DOHH2 (cell line): ENCODE measurements around the gene LDLRAD1.
"Not testable (repeated sequence)": the region's sequence is repeated elsewhere in the genome, so short reads cannot be mapped to it uniquely, and the experiment has no call there.

ENCODE experiments used
- H3F3A ChIP-seq: fragments of 200-600 bp; sonication (generic), shearing (Covaris generic); 2 replicates; pipeline ENCODE4 v1.6.0; 2016; ENCODE audit warnings: antibody characterized with exemption, mild to moderate bottlenecking; ENCODE audit not compliant: control insufficient read depth, insufficient read depth
- H3K27ac ChIP-seq: fragments of 200-600 bp; sonication (generic); 2 replicates; pipeline ENCODE4 v1.5.1; 2014; ENCODE audit warnings: low read depth, mild to moderate bottlenecking, low read length, moderate library complexity
- H3K27me3 ChIP-seq: fragments of 200-600 bp; sonication (generic); 2 replicates; pipeline ENCODE4 v1.6.1; 2014; ENCODE audit warnings: mild to moderate bottlenecking, low read length, mixed read lengths; ENCODE audit not compliant: control insufficient read depth
- H3K36me3 ChIP-seq: fragments of 200-600 bp; sonication (generic); 2 replicates; pipeline ENCODE4 v1.6.1; 2014; ENCODE audit warnings: mild to moderate bottlenecking, low read length, moderate library complexity, mixed read lengths; ENCODE audit not compliant: control insufficient read depth
- H3K4me1 ChIP-seq: fragments of 200-600 bp; sonication (generic); 2 replicates; pipeline ENCODE4 v1.6.1; 2014; ENCODE audit warnings: mild to moderate bottlenecking, low read length, mixed read lengths; ENCODE audit not compliant: control insufficient read depth
- H3K4me2 ChIP-seq: fragments of 200-600 bp; sonication (generic); 2 replicates; pipeline ENCODE4 v1.6.0; 2014; ENCODE audit warnings: mild to moderate bottlenecking, low read length, moderate library complexity
- H3K4me3 ChIP-seq: fragments of 200-600 bp; sonication (generic); 2 replicates; pipeline ENCODE4 v1.5.1; 2014; ENCODE audit warnings: mild to moderate bottlenecking, low read length, mixed read lengths
- H3K79me2 ChIP-seq: fragments of 200-600 bp; sonication (generic); 2 replicates; pipeline ENCODE4 v1.6.1; 2014; ENCODE audit warnings: mild to moderate bottlenecking, low read length, mixed read lengths; ENCODE audit not compliant: control insufficient read depth
- H3K9me2 ChIP-seq: fragments of 200-600 bp; sonication (generic); replicated peaks from 2 replicates; pipeline ENCODE4 v1.6.1; 2014; ENCODE audit warnings: mild to moderate bottlenecking, low read length, mixed read lengths; ENCODE audit not compliant: control insufficient read depth
- H3K9me3 ChIP-seq: fragments of 200-600 bp; sonication (generic); 2 replicates; pipeline ENCODE4 v1.6.1; 2014; ENCODE audit warnings: antibody characterized with exemption, low read length, mixed read lengths; ENCODE audit not compliant: control insufficient read depth, insufficient read depth
- H4K20me1 ChIP-seq: fragments of 200-600 bp; sonication (generic); 2 replicates; pipeline ENCODE4 v1.6.0; 2014; ENCODE audit warnings: low read depth, mild to moderate bottlenecking, antibody characterized with exemption, low read length, moderate library complexity; ENCODE audit not compliant: control insufficient read depth, insufficient read depth
- CTCF ChIP-seq: fragments of 200-600 bp; sonication (generic); IDR thresholded peaks from one replicate; pipeline ENCODE4 v1.5.1; 2014; ENCODE audit warnings: antibody characterized with exemption, mild to moderate bottlenecking, low read depth, low read length; ENCODE audit not compliant: poor library complexity, severe bottlenecking
- EZH2phosphoT487 ChIP-seq: fragments of 200-600 bp; sonication (generic); IDR thresholded peaks from 2 replicates; pipeline ENCODE4 v1.6.1; 2017; ENCODE audit warnings: borderline replicate concordance, mild to moderate bottlenecking, antibody characterized with exemption, low read length, moderate library complexity, mixed read lengths

The LDLRAD1 gene

GRCh38 chr1:54028306-54029251 is 10.6 kb upstream of the LDLRAD1 start:
- Histone ChIP-seq H3K9me2 (no peaks in the 10 kb centered on the region), H3K9me3 (no peaks in the 10 kb centered on the region), H3K79me2 (no peaks in the 10 kb centered on the region), H4K20me1 (no peaks in the 10 kb centered on the region), H3K4me2 (no peak overlapping the region), H3F3A (0 out of 2 replicates have a peak, but pooled peaks cover 4% of the 10 kb centered on the region), H3K4me3 (no peak overlapping the region), H3K27ac (no peak overlapping the region), H3K4me1 (no peaks in the 10 kb centered on the region), H3K36me3 (peaks cover 28% of the 10 kb centered on the region), H3K27me3 (no peaks in the 10 kb centered on the region)
- TF ChIP-seq CTCF (no peak), EZH2phosphoT487 (no peak)

- TF ChIP-seq CTCF (no peak), EZH2phosphoT487 (no peak)
- Histone ChIP-seq H3K27ac (no peak overlapping the region), H4K20me1 (no peaks in the 10 kb centered on the region), H3K9me3 (no peaks in the 10 kb centered on the region), H3K4me3 (no peak overlapping the region), H3K4me2 (no peak overlapping the region), H3K36me3 (peaks cover 27% of the 10 kb centered on the region), H3K4me1 (no peaks in the 10 kb centered on the region), H3K9me2 (no peaks in the 10 kb centered on the region), H3K79me2 (no peaks in the 10 kb centered on the region), H3K27me3 (no peaks in the 10 kb centered on the region), H3F3A (0 out of 2 replicates have a peak, but pooled peaks cover 4% of the 10 kb centered on the region)
Measured at GRCh38 chr1:54027848-54028247, 9.9 kb upstream of the LDLRAD1 start.

GRCh38 chr1:54024811-54025210 is 6.8 kb upstream of the LDLRAD1 start:
- H3K79me2 ChIP-seq, H3K4me2 ChIP-seq, H3K9me3 ChIP-seq, H3K27me3 ChIP-seq, H3K27ac ChIP-seq, H3K9me2 ChIP-seq, H3F3A ChIP-seq, H3K4me3 ChIP-seq, H4K20me1 ChIP-seq, H3K36me3 ChIP-seq, H3K4me1 ChIP-seq: not testable (repeated sequence)

- TF ChIP-seq EZH2phosphoT487 (no peak), CTCF (no peak)
- Histone ChIP-seq H3K27ac (no peak overlapping the region), H3K4me1 (no peaks in the 10 kb centered on the region)
Measured at GRCh38 chr1:54024358-54024757, 6.4 kb upstream of the LDLRAD1 start.

GRCh38 chr1:54019562-54020176 is 1.7 kb upstream of the LDLRAD1 start:
- H3K36me3 ChIP-seq, H3K4me3 ChIP-seq, H4K20me1 ChIP-seq, H3K4me2 ChIP-seq, H3K9me2 ChIP-seq, H3K27ac ChIP-seq, H3K79me2 ChIP-seq, H3F3A ChIP-seq, H3K27me3 ChIP-seq, H3K9me3 ChIP-seq, H3K4me1 ChIP-seq: not testable (repeated sequence)

More at GRCh38 chr1:54024358-54024757, 6.4 kb upstream of the LDLRAD1 start:
- Histone ChIP-seq H3K9me2 (no peaks in the 10 kb centered on the region), H3F3A (0 out of 2 replicates have a peak, but pooled peaks cover 3% of the 10 kb centered on the region), H3K36me3 (peaks cover 3% of the 10 kb centered on the region; the same call in 1 of the 2 replicates), H3K4me2 (no peak overlapping the region), H3K4me3 (no peak overlapping the region), H4K20me1 (no peaks in the 10 kb centered on the region), H3K27me3 (no peaks in the 10 kb centered on the region), H3K9me3 (no peaks in the 10 kb centered on the region), H3K79me2 (no peaks in the 10 kb centered on the region)
